Endothelial cell of umbilical vein (primary cell): ENCODE results near the gene CLEC4E.

ENCODE experiments used
- CTCF ChIP-seq, 2 donors: IDR thresholded peaks; 1 replicate in 1 of 2; 2 replicates in 1 of 2; pipeline ENCODE4 v1.5.1; 2011; ENCODE audit warnings: low read length in 2 of 2, mild to moderate bottlenecking in 2 of 2, moderate library complexity in 2 of 2, control low read depth in 1 of 2, inconsistent platforms in 1 of 2, low read depth in 1 of 2; ENCODE audit not compliant: insufficient read depth in 1 of 2; ENCODE audit errors: extremely low read depth in 1 of 2
- EZH2 ChIP-seq: IDR thresholded peaks from 2 replicates; pipeline ENCODE4 v1.6.1; 2012; ENCODE audit warnings: borderline replicate concordance, low read depth, mild to moderate bottlenecking, moderate library complexity, low read length, inconsistent platforms; ENCODE audit not compliant: severe bottlenecking
- FOS ChIP-seq: IDR thresholded peaks from 2 replicates; pipeline ENCODE4 v1.6.1; 2011; ENCODE audit warnings: mild to moderate bottlenecking, low read length, moderate library complexity, borderline replicate concordance; ENCODE audit not compliant: insufficient read depth
- POLR2A ChIP-seq: IDR thresholded peaks from 2 replicates; pipeline ENCODE4 v1.6.1; 2012; ENCODE audit warnings: low read depth, mild to moderate bottlenecking, control low read depth, low read length
- POLR2AphosphoS5 ChIP-seq: IDR thresholded peaks from 2 replicates; pipeline ENCODE4 v1.6.1; 2012; ENCODE audit warnings: low read depth, mild to moderate bottlenecking, control low read depth, low read length, moderate library complexity; ENCODE audit not compliant: insufficient read depth

GRCh38 chr12:8589679-8590078 is 49.0 kb upstream of the CLEC4E start:
- TF ChIP-seq CTCF (IDR thresholded peaks at IDR 0.05; ENCODE audit: extremely low read depth in 1 of 2, insufficient read depth in 1 of 2, low read depth in 1 of 2, low read length in 2 of 2) (no peak), FOS (no peak), POLR2A (no peak), EZH2 (no peak), POLR2AphosphoS5 (no peak)
